Endodermal cell (in vitro differentiated cells): Measurements from ENCODE around the gene EMSY. TPM values are rescaled to one million over a fixed set of nuclear protein-coding genes. Genes with fewer than 3 reads are reported as not detected.

Experiments used
- DNase-seq: peaks from one replicate; pipeline ENCODE4 v3.0.0-alpha.2; 2017
- H3K27ac ChIP-seq: 2 replicates; pipeline ENCODE4 v1.5.1; 2013; ENCODE audit warnings: mild to moderate bottlenecking, low read depth, low read length, moderate library complexity
- H3K27me3 ChIP-seq: 2 replicates; pipeline ENCODE4 v1.6.1; 2013; ENCODE audit warnings: mild to moderate bottlenecking, low read length, moderate library complexity; ENCODE audit not compliant: insufficient read depth, control insufficient read depth, poor library complexity, severe bottlenecking
- H3K36me3 ChIP-seq: 2 replicates; pipeline ENCODE4 v1.7.0; 2013; ENCODE audit warnings: mild to moderate bottlenecking, low read length, moderate library complexity; ENCODE audit not compliant: control insufficient read depth, insufficient read depth
- H3K4me1 ChIP-seq: one replicate; pipeline ENCODE4 v1.7.0; 2013; ENCODE audit warnings: low read length; ENCODE audit not compliant: control insufficient read depth, insufficient read depth
- H3K4me3 ChIP-seq: 2 replicates; pipeline ENCODE4 v1.5.1; 2013; ENCODE audit warnings: mild to moderate bottlenecking, low read length, moderate library complexity
- H3K9ac ChIP-seq: 2 replicates; pipeline ENCODE4 v1.6.1; 2013; ENCODE audit warnings: mild to moderate bottlenecking, low read length, moderate library complexity; ENCODE audit not compliant: poor library complexity, severe bottlenecking; ENCODE audit errors: extremely low read depth
- H3K9me3 ChIP-seq: 2 replicates; pipeline ENCODE4 v1.6.1; 2013; ENCODE audit warnings: mild to moderate bottlenecking, low read length, moderate library complexity; ENCODE audit not compliant: control insufficient read depth
- H3K27ac Mint-ChIP-seq: 2 replicates; pipeline ENCODE4 v1.8.0; 2020; ENCODE audit warnings: mixed read lengths
- H3K27me3 Mint-ChIP-seq: 2 replicates; pipeline ENCODE4 v1.8.0; 2021; ENCODE audit warnings: mild to moderate bottlenecking, mixed read lengths; ENCODE audit not compliant: insufficient read depth
- H3K36me3 Mint-ChIP-seq: 2 replicates; pipeline ENCODE4 v1.8.0; 2020; ENCODE audit warnings: low read depth, mixed read lengths
- H3K4me1 Mint-ChIP-seq: 2 replicates; pipeline ENCODE4 v1.8.0; 2020; ENCODE audit warnings: mixed read lengths
- H3K4me3 Mint-ChIP-seq: 2 replicates; pipeline ENCODE4 v1.8.0; 2020; ENCODE audit warnings: mild to moderate bottlenecking, moderate library complexity, mixed read lengths
- H3K9me3 Mint-ChIP-seq: 2 replicates; pipeline ENCODE4 v1.8.0; 2020; ENCODE audit warnings: mild to moderate bottlenecking, mixed read lengths
- WGBS, 2 experiments: methylation state at CpG; one replicate each; pipeline versions ENCODE4 v1.1.5 to v1.1.7; 2013; ENCODE audit warnings: missing lambda C conversion rate in 2 of 2, mixed read lengths in 1 of 2; ENCODE audit not compliant: insufficient coverage in 1 of 2, insufficient read length in 1 of 2; 5-methylcytosine and 5-hydroxymethylcytosine counted together
- total RNA-seq, 2 donors: library from RNA; stranded (reverse); fragmentation: NEBNext Ultra II Directional in 1 of 2; extraction: Animal tissue kit (Norgen Biotek cat#: 25700) in 1 of 2; gene quantifications; 2 replicates in 1 of 2; 3 replicates in 1 of 2; pipeline ENCODE4 v1.2.1, GENCODE V29; 2021
- TF ChIP-seq, protein P1 (sequence below): fragments of 200-600 bp; sonication (generic); conservative IDR thresholded peaks from 2 replicates; pipeline ENCODE4 v1.5.0; 2021; ENCODE audit warnings: antibody characterized with exemption, mild to moderate bottlenecking

EMSY gene
- total RNA-seq, 2 donors from 2014 or later, result 27.4 to 35.5 TPM

- no peaks in the 10 kb centered on the region for H3K36me3 Mint-ChIP-seq
- peaks cover 1% of the 10 kb centered on the region for H3K27me3 Mint-ChIP-seq
- H3K4me1 Mint-ChIP-seq, result no peaks in the 10 kb centered on the region
- TF ChIP-seq, protein P1, sequence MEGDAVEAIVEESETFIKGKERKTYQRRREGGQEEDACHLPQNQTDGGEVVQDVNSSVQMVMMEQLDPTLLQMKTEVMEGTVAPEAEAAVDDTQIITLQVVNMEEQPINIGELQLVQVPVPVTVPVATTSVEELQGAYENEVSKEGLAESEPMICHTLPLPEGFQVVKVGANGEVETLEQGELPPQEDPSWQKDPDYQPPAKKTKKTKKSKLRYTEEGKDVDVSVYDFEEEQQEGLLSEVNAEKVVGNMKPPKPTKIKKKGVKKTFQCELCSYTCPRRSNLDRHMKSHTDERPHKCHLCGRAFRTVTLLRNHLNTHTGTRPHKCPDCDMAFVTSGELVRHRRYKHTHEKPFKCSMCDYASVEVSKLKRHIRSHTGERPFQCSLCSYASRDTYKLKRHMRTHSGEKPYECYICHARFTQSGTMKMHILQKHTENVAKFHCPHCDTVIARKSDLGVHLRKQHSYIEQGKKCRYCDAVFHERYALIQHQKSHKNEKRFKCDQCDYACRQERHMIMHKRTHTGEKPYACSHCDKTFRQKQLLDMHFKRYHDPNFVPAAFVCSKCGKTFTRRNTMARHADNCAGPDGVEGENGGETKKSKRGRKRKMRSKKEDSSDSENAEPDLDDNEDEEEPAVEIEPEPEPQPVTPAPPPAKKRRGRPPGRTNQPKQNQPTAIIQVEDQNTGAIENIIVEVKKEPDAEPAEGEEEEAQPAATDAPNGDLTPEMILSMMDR, result no peak
- H3K27me3 ChIP-seq, result no peaks in the 10 kb centered on the region
- H3K9ac ChIP-seq, result no peak overlapping the region
- DNase-seq, result no peak
- no peak overlapping the region for H3K27ac ChIP-seq
- H3K27ac Mint-ChIP-seq, result no peak overlapping the region
- no peaks in the 10 kb centered on the region for H3K4me1 ChIP-seq
- 87 to 93% methylated on average over 2 to 3 of the region's 3 CpGs for WGBS, 2 experiments
- H3K4me3 Mint-ChIP-seq, result no peak overlapping the region
- H3K4me3 ChIP-seq, result no peak overlapping the region
- no peaks in the 10 kb centered on the region for H3K9me3 ChIP-seq
- peaks cover 2% of the 10 kb centered on the region for H3K9me3 Mint-ChIP-seq
- H3K36me3 ChIP-seq, result no peaks in the 10 kb centered on the region
These were observed 119.5 kb downstream of the EMSY start for GRCh38 chr11:76564364-76564763.

DNA sequence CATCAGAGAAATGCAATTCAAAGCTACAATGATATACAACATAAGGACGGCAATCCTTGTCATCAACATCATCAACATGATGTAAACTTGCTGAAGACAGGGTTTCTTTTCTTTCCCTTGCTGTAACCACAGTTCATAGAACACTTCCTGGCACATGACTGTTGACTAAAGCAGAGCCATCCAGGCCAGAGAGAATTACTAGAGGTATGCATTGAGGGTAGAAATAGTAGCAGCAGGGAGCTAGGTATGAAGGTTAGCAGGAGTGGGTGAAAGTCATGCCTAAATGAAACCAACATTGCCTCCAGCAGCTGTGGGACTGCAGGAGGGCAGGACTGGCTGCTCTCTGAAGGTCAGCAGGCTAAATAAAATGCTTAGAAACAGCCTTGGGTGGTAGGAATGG is 122.0 kb downstream of the EMSY start:
- no peak overlapping the region for H3K27ac ChIP-seq
- H3K9me3 ChIP-seq, result no peaks in the 10 kb centered on the region
- peaks cover 6% of the 10 kb centered on the region for H3K9me3 Mint-ChIP-seq
- no peaks in the 10 kb centered on the region for H3K4me1 ChIP-seq
- no peaks in the 10 kb centered on the region for H3K36me3 Mint-ChIP-seq
- H3K27me3 Mint-ChIP-seq, result peaks cover 1% of the 10 kb centered on the region
- WGBS, 2 experiments, result 50% methylated on average over 1 of the region's 1 CpG; no CpG with 5 or more reads in 1 of the 2 experiments
- no peak overlapping the region for H3K4me3 ChIP-seq
- no peaks in the 10 kb centered on the region for H3K4me1 Mint-ChIP-seq
- H3K27ac Mint-ChIP-seq, result no peak overlapping the region
- H3K27me3 ChIP-seq, result no peaks in the 10 kb centered on the region
- H3K4me3 Mint-ChIP-seq, result no peak overlapping the region
- no peak for DNase-seq
- H3K9ac ChIP-seq, result no peak overlapping the region
- no peaks in the 10 kb centered on the region for H3K36me3 ChIP-seq
- TF ChIP-seq, protein P1, result no peak

DNA sequence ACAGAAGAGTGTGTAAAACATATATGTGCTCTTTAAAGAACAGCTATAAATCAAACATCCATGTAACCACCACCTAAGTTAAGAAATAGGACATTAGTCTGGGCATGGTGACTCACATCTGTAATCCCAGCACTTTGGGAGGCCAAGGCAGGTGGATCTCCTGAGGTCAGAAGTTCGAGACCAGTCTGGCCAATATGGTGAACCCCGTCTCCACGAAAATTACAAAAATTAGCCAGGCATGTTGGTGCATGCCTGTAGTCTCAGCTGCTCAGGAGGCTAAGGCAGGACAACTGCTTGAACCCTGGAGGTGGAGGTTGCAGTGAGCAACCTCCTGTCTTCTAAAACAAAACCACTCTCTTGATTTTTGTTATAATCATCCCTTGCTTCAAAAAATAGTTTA is 122.4 kb downstream of the EMSY start:
- H3K4me3 Mint-ChIP-seq, result no peak overlapping the region
- H3K36me3 Mint-ChIP-seq, result no peaks in the 10 kb centered on the region
- Histone ChIP-seq H3K4me3 (no peak overlapping the region), H3K9ac (no peak overlapping the region), H3K4me1 (no peaks in the 10 kb centered on the region), H3K36me3 (no peaks in the 10 kb centered on the region), H3K27me3 (no peaks in the 10 kb centered on the region), H3K9me3 (no peaks in the 10 kb centered on the region), H3K27ac (no peak overlapping the region)
- no peak overlapping the region for H3K27ac Mint-ChIP-seq
- H3K9me3 Mint-ChIP-seq, result peaks cover 6% of the 10 kb centered on the region
- peaks cover 1% of the 10 kb centered on the region for H3K27me3 Mint-ChIP-seq
- H3K4me1 Mint-ChIP-seq, result no peaks in the 10 kb centered on the region
- TF ChIP-seq, protein P1, result no peak
- no peak for DNase-seq
- WGBS, 2 experiments, result 79 to 91% methylated on average over 2 to 3 of the region's 3 CpGs
